Gastrocnemius medialis (tissue), 4 donors: ENCODE data around the gene CHERP. TPM values are rescaled to one million over a fixed set of nuclear protein-coding genes. Genes with fewer than 3 reads are reported as not detected.

Experiments used
- ATAC-seq, 2 donors: fragments of 150-250 bp; one replicate each; pipeline ENCODE4 v1.9.1; 2016
- DNase-seq, 2 donors: peaks; one replicate each; pipeline ENCODE4 v3.0.0-alpha.2; 2019
- H3K27ac ChIP-seq, 4 donors: fragments of 200-600 bp; sonication (generic); 1 replicate in 1 of 4; 2 replicates in 3 of 4; pipeline ENCODE4 v1.5.1; 2016 to 2018; ENCODE audit warnings: mild to moderate bottlenecking in 2 of 4, moderate library complexity in 1 of 4
- H3K27me3 ChIP-seq, 3 donors: fragments of 200-600 bp; sonication (generic) in 2 of 3; 1 replicate in 1 of 3; 2 replicates in 2 of 3; pipeline versions ENCODE4 v1.5.1 to v1.6.0; 2016 to 2019; ENCODE audit warnings: mild to moderate bottlenecking in 1 of 3, moderate library complexity in 1 of 3
- H3K36me3 ChIP-seq, 2 donors: fragments of 200-600 bp; sonication (generic) in 1 of 2; one replicate each; pipeline ENCODE4 v1.5.1; 2017 to 2018
- H3K4me1 ChIP-seq, 2 donors: fragments of 200-600 bp; sonication (generic) in 1 of 2; one replicate each; pipeline ENCODE4 v1.5.1; 2016 to 2017; ENCODE audit warnings: mild to moderate bottlenecking in 2 of 2
- H3K4me3 ChIP-seq, 4 donors: fragments of 200-600 bp; sonication (generic) in 3 of 4; 1 replicate in 1 of 4; 2 replicates in 3 of 4; pipeline ENCODE4 v1.5.1; 2016 to 2019; ENCODE audit warnings: mild to moderate bottlenecking in 2 of 4
- H3K9me3 ChIP-seq, 3 donors: fragments of 200-600 bp; sonication (generic) in 2 of 3; 1 replicate in 1 of 3; 2 replicates in 2 of 3; pipeline ENCODE4 v1.5.1; 2016 to 2019
- CTCF ChIP-seq, 5 experiments: fragments of 450-650 bp in 3 of 5; fragments of 200-600 bp in 2 of 5; sonication (generic) in 2 of 5; IDR thresholded peaks in 4 of 5; conservative IDR thresholded peaks in 1 of 5; 1 replicate in 4 of 5; 2 replicates in 1 of 5; pipeline ENCODE4 v1.5.1; 2016 to 2019; ENCODE audit warnings: antibody characterized with exemption in 5 of 5, mild to moderate bottlenecking in 3 of 5, moderate library complexity in 3 of 5
- POLR2A ChIP-seq, 2 donors: fragments of 450-650 bp; IDR thresholded peaks; one replicate each; pipeline ENCODE4 v1.6.1; 2017; ENCODE audit warnings: antibody characterized with exemption in 2 of 2, mild to moderate bottlenecking in 2 of 2, moderate library complexity in 2 of 2
- in situ Hi-C, 4 donors: fragments of 200-750 bp; cut with MboI; loops; one replicate each; pipeline versions ENCODE4 v1.15.0 to v1.8.0; 2017; ENCODE audit warnings: low sequenced_read_pairs in 4 of 4
- intact Hi-C: fragments of 100-400 bp; cut with DNase I; formaldehyde crosslinking; loops from one replicate; pipeline ENCODE4 v1.15.1; 2023; ENCODE audit warnings: low total_unique reads
- total RNA-seq, 4 donors: library from RNA; depleted of rRNA; stranded (reverse); fragments of >200 nt; gene quantifications; one replicate each; pipeline versions ENCODE4 v1.1.0 to v1.2.3, GENCODE V29; 2016

CHERP gene
- total RNA-seq, 4 donors from 2014 or later = 7.4 to 12.1 (median 9.8) TPM

- Histone ChIP-seq H3K27ac (no peak overlapping the region), H3K36me3 (peaks cover 0 to 69% of the 10 kb centered on the region in 2 donors), H3K9me3 (no peaks in the 10 kb centered on the region), H3K4me3 (no peak overlapping the region), H3K27me3 (no peaks in the 10 kb centered on the region), H3K4me1 (peaks cover 6 to 16% of the 10 kb centered on the region in 2 donors)
- in situ Hi-C loops (loop anchor here in 1 of 4 donors (25.0 kb wide), 1 partner anchor 298 kb away; no protein-coding TSS in a partner anchor), intact Hi-C loops (no loop called here)
- no peak for DNase-seq
- TF ChIP-seq POLR2A (IDR thresholded peaks at IDR 0.05) (no peak), CTCF (IDR thresholded peaks at IDR 0.05 in 4 of 5, conservative IDR thresholded peaks at IDR 0.05 in 1 of 5) (no peak)
- no peak for ATAC-seq
Observed at GRCh38 chr19:16535381-16535780, 6.9 kb downstream of the CHERP start.

GRCh38 chr19:16532440-16533234 lies 9.6 kb downstream of the CHERP start:
- TF ChIP-seq POLR2A (IDR thresholded peaks at IDR 0.05) (no peak), CTCF (IDR thresholded peaks at IDR 0.05 in 4 of 5, conservative IDR thresholded peaks at IDR 0.05 in 1 of 5) (no peak)
- peaks cover 0 to 90% of the 10 kb centered on the region in 2 donors for H3K36me3 ChIP-seq
- DNase-seq = no peak

GRCh38 chr19:16531380-16531669 lies 10.9 kb downstream of the CHERP start:
- Histone ChIP-seq H3K4me1 (no peaks in the 10 kb centered on the region), H3K27ac (no peak overlapping the region), H3K27me3 (no peaks in the 10 kb centered on the region), H3K9me3 (no peaks in the 10 kb centered on the region), H3K4me3 (no peak overlapping the region), H3K36me3 (peaks cover 0 to 99% of the 10 kb centered on the region in 2 donors)
- in situ Hi-C loops (loop anchor here in 1 of 4 donors (25.0 kb wide), 1 partner anchor 294 kb away; no protein-coding TSS in a partner anchor), intact Hi-C loops (no loop called here)
- ATAC-seq = no peak
- no peak for TF ChIP-seq CTCF (IDR thresholded peaks at IDR 0.05 in 4 of 5, conservative IDR thresholded peaks at IDR 0.05 in 1 of 5)
- TF ChIP-seq POLR2A (IDR thresholded peaks at IDR 0.05) = no peak
- DNase-seq = no peak

More at GRCh38 chr19:16532440-16533234, 9.6 kb downstream of the CHERP start:
- ATAC-seq = no peak
- in situ Hi-C loops = loop anchor here in 1 of 4 donors (25.0 kb wide), 1 partner anchor 295 kb away; no protein-coding TSS in a partner anchor
- Histone ChIP-seq H3K27ac (no peak overlapping the region), H3K4me1 (no peaks in the 10 kb centered on the region), H3K9me3 (no peaks in the 10 kb centered on the region), H3K27me3 (no peaks in the 10 kb centered on the region), H3K4me3 (no peak overlapping the region)
- intact Hi-C loops = no loop called here

- Histone ChIP-seq H3K27ac (no peak overlapping the region), H3K9me3 (no peaks in the 10 kb centered on the region), H3K4me3 (no peak overlapping the region), H3K4me1 (no peaks in the 10 kb centered on the region), H3K27me3 (no peaks in the 10 kb centered on the region), H3K36me3 (peaks cover 0 to 100% of the 10 kb centered on the region in 2 donors)
- intact Hi-C loops (no loop called here), in situ Hi-C loops (loop anchor here in 1 of 4 donors (25.0 kb wide), 1 partner anchor 293 kb away; no protein-coding TSS in a partner anchor)
- DNase-seq (no peak), ATAC-seq (no peak)
- no peak for TF ChIP-seq CTCF (IDR thresholded peaks at IDR 0.05 in 4 of 5, conservative IDR thresholded peaks at IDR 0.05 in 1 of 5)
- no peak for TF ChIP-seq POLR2A (IDR thresholded peaks at IDR 0.05)
Observed at GRCh38 chr19:16530540-16531379, 11.5 kb downstream of the CHERP start.
